Measurements from ENCODE around the gene KRCC1.
A peak's percentile ranks its signal among the peaks of the same experiment; 100 is the strongest.
"Not testable (repeated sequence)": the region's sequence is repeated elsewhere in the genome, so short reads cannot be mapped to it uniquely, and the experiment has no call there.

KRCC1 gene

GRCh38 chr2:88019985-88020384, 35.6 kb downstream of the KRCC1 start:
- H3K79me1 ChIP-seq (ENCODE audit: low read length): no peaks in the 10 kb centered on the region
- no peak overlapping the region for H3K23ac ChIP-seq (ENCODE audit: low read length)
- no peaks in the 10 kb centered on the region for H3K79me2 ChIP-seq (ENCODE audit: control insufficient read depth, insufficient read depth, low read length)
- no CpG with 5 or more reads among the region's 3 CpGs for WGBS (ENCODE audit: extremely low coverage, insufficient coverage, low lambda C conversion rate)
- no peak for DNase-seq
- no peak overlapping the region for H3K9ac ChIP-seq (ENCODE audit: low read length)
- no peak overlapping the region for H2BK120ac ChIP-seq (ENCODE audit: low read depth, low read length)
- H3K36me3 ChIP-seq (ENCODE audit: control insufficient read depth, insufficient read depth, low read length): no peaks in the 10 kb centered on the region
- no peak overlapping the region for H3K4me2 ChIP-seq (ENCODE audit: low read length)
- H4K8ac ChIP-seq (ENCODE audit: low read depth, low read length): no peak overlapping the region
- H3K4ac ChIP-seq (ENCODE audit: low read depth, low read length): no peak overlapping the region
- H3K4me3 ChIP-seq (ENCODE audit: low read length): no peak overlapping the region
- no peak overlapping the region for H2BK15ac ChIP-seq (replicated peaks; ENCODE audit: low read depth)
- no peak overlapping the region for H2BK5ac ChIP-seq (ENCODE audit: low read length)
- peaks cover 2% of the 10 kb centered on the region for H3K4me1 ChIP-seq (ENCODE audit: control insufficient read depth, low read depth, low read length)
- no peak overlapping the region for H3K18ac ChIP-seq (ENCODE audit: low read length)
- H3K56ac ChIP-seq (ENCODE audit: low read length): no peak overlapping the region
- no peak overlapping the region for H2AK5ac ChIP-seq (ENCODE audit: low read length)
- H3K27me3 ChIP-seq (ENCODE audit: insufficient read depth, low read length, poor library complexity): no peaks in the 10 kb centered on the region
- H3K27ac ChIP-seq (ENCODE audit: low read depth, low read length): no peak overlapping the region
- no peak overlapping the region for H4K5ac ChIP-seq (ENCODE audit: low read length)

DNA sequence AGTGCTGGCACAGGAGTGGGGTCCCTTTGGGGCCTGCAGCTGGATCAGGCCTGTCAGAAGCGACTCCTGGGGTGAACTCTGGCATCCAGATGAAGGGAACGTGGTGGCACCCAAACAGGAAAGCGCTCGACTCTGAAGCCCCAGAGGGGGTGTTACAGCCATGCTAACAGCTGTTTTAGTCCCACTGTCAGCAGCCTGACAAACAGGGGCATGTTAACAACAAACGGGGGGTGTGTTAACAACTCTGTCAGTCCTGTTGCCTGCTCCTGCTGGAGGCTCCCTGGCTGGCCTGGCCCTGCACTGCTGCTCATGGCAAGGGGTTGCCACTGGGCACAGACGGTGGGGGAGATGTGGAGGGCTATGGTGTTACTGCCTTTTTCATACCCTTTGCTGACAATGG, 36.7 kb downstream of the KRCC1 start:
- no peak overlapping the region for H3K18ac ChIP-seq (ENCODE audit: low read length)
- no peaks in the 10 kb centered on the region for H3K27me3 ChIP-seq (ENCODE audit: insufficient read depth, low read length, poor library complexity)
- H4K5ac ChIP-seq (ENCODE audit: low read length): no peak overlapping the region
- no peaks in the 10 kb centered on the region for H3K36me3 ChIP-seq (ENCODE audit: control insufficient read depth, insufficient read depth, low read length)
- H3K79me2 ChIP-seq (ENCODE audit: control insufficient read depth, insufficient read depth, low read length): no peaks in the 10 kb centered on the region
- no peak overlapping the region for H2BK15ac ChIP-seq (replicated peaks; ENCODE audit: low read depth)
- H3K4me3 ChIP-seq (ENCODE audit: low read length): no peak overlapping the region
- H3K27ac ChIP-seq (ENCODE audit: low read depth, low read length): no peak overlapping the region
- H3K79me1 ChIP-seq (ENCODE audit: low read length): no peaks in the 10 kb centered on the region
- no peak overlapping the region for H2BK120ac ChIP-seq (ENCODE audit: low read depth, low read length)
- H2AK5ac ChIP-seq (ENCODE audit: low read length): no peak overlapping the region
- WGBS (ENCODE audit: extremely low coverage, insufficient coverage, low lambda C conversion rate): no CpG with 5 or more reads among the region's 6 CpGs
- no peak overlapping the region for H3K23ac ChIP-seq (ENCODE audit: low read length)
- DNase-seq: no peak
- H3K4me1 ChIP-seq (ENCODE audit: control insufficient read depth, low read depth, low read length): peaks cover 2% of the 10 kb centered on the region
- H4K8ac ChIP-seq (ENCODE audit: low read depth, low read length): no peak overlapping the region
- no peak overlapping the region for H3K9ac ChIP-seq (ENCODE audit: low read length)
- H2BK5ac ChIP-seq (ENCODE audit: low read length): no peak overlapping the region
- no peak overlapping the region for H3K56ac ChIP-seq (ENCODE audit: low read length)
- no peak overlapping the region for H3K4ac ChIP-seq (ENCODE audit: low read depth, low read length)
- no peak overlapping the region for H3K4me2 ChIP-seq (ENCODE audit: low read length)

GRCh38 chr2:88018077-88018805, 37.3 kb downstream of the KRCC1 start:
- not testable (repeated sequence) for H4K8ac ChIP-seq (ENCODE audit: low read depth, low read length); H2AK5ac ChIP-seq (ENCODE audit: low read length); H3K23ac ChIP-seq (ENCODE audit: low read length); H3K4me3 ChIP-seq (ENCODE audit: low read length); H2BK5ac ChIP-seq (ENCODE audit: low read length); H3K18ac ChIP-seq (ENCODE audit: low read length); H3K56ac ChIP-seq (ENCODE audit: low read length); H3K79me2 ChIP-seq (ENCODE audit: control insufficient read depth, insufficient read depth, low read length); H3K27ac ChIP-seq (ENCODE audit: low read depth, low read length); H3K4me1 ChIP-seq (ENCODE audit: control insufficient read depth, low read depth, low read length); H2BK15ac ChIP-seq (replicated peaks; ENCODE audit: low read depth); H3K4ac ChIP-seq (ENCODE audit: low read depth, low read length); H2BK120ac ChIP-seq (ENCODE audit: low read depth, low read length); H3K27me3 ChIP-seq (ENCODE audit: insufficient read depth, low read length, poor library complexity); H3K9ac ChIP-seq (ENCODE audit: low read length); H3K36me3 ChIP-seq (ENCODE audit: control insufficient read depth, insufficient read depth, low read length); H3K4me2 ChIP-seq (ENCODE audit: low read length); H3K79me1 ChIP-seq (ENCODE audit: low read length); H4K5ac ChIP-seq (ENCODE audit: low read length)
- DNase-seq: peak; percentile 33
- no CpG with 5 or more reads among the region's 11 CpGs for WGBS (ENCODE audit: extremely low coverage, insufficient coverage, low lambda C conversion rate)

DNA sequence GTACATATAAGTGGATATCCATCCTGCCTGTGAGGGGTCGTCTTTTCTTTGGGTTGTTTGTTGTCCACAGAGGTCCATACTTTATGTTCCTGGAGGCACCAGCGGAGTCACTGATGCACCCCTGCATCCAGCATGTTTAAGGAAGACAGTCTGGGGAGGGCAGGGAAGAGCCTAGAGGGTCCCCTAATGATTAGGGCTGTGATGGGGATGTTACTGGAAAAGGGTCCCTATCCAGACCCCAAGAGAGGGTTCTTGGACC, 37.9 kb downstream of the KRCC1 start:
- not testable (repeated sequence) for H2BK15ac ChIP-seq (replicated peaks; ENCODE audit: low read depth); H3K36me3 ChIP-seq (ENCODE audit: control insufficient read depth, insufficient read depth, low read length); H3K27me3 ChIP-seq (ENCODE audit: insufficient read depth, low read length, poor library complexity); H2BK120ac ChIP-seq (ENCODE audit: low read depth, low read length); H2AK5ac ChIP-seq (ENCODE audit: low read length); H3K4ac ChIP-seq (ENCODE audit: low read depth, low read length); H4K5ac ChIP-seq (ENCODE audit: low read length); H4K8ac ChIP-seq (ENCODE audit: low read depth, low read length); H3K4me3 ChIP-seq (ENCODE audit: low read length); H3K27ac ChIP-seq (ENCODE audit: low read depth, low read length); H3K4me2 ChIP-seq (ENCODE audit: low read length); H3K4me1 ChIP-seq (ENCODE audit: control insufficient read depth, low read depth, low read length); H3K23ac ChIP-seq (ENCODE audit: low read length); H3K79me1 ChIP-seq (ENCODE audit: low read length); H3K79me2 ChIP-seq (ENCODE audit: control insufficient read depth, insufficient read depth, low read length); H2BK5ac ChIP-seq (ENCODE audit: low read length); DNase-seq
- peak overlapping the region; percentile 65 for H3K9ac ChIP-seq (ENCODE audit: low read length)
- H3K18ac ChIP-seq (ENCODE audit: low read length): peak overlapping the region; percentile 53
- peak overlapping the region; percentile 52 for H3K56ac ChIP-seq (ENCODE audit: low read length)
- WGBS (ENCODE audit: extremely low coverage, insufficient coverage, low lambda C conversion rate): no CpG with 5 or more reads among the region's 2 CpGs

DNA sequence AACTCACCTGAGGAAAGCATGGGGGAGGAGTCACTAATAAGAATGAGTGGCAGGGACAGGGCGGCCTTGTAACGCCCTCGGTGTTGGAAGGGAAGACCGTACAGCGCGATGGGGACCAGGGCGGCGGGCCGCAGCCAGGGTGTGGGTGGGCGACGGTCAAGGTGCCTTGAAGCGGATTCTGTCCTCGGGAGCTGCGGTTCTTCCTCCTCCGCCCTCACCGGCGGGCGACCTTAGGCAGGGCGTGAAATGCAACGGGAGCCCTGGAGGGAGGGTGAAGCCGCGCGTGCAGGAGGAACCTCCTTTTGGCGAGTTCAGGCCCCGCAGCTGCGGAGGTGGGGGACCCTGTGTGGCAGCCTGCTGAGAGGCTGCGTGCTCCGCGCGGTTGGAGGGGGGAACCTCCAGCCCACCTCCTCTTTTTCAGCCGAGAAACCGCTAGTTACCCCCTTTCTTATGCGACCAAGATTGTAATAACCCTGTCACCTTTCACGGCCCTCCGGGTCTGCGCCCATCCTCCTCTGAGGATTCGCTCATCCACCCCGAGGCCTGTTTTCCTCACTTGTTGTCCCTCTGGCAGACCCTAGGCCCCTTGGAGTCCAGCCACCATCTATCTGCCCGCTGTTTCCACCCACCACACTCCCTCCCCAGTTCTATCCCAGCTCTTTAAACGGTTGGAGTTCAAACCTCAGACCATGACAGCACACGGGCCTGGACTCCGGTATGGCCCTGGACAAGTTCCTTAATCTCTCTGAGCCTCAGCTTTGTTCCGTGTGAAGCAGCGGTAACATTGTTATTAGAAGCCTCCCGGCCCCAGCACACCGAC, 38.4 kb downstream of the KRCC1 start:
- Histone ChIP-seq H2BK120ac (ENCODE audit: low read depth, low read length) (no peak overlapping the region), H3K36me3 (ENCODE audit: control insufficient read depth, insufficient read depth, low read length) (no peaks in the 10 kb centered on the region), H3K9ac (ENCODE audit: low read length) (peak overlapping the region; percentile 65), H3K4me3 (ENCODE audit: low read length) (peak overlapping the region; percentile 43), H3K79me1 (ENCODE audit: low read length) (no peaks in the 10 kb centered on the region), H3K23ac (ENCODE audit: low read length) (peak overlapping the region; percentile 80), H2BK15ac (replicated peaks; ENCODE audit: low read depth) (no peak overlapping the region), H3K56ac (ENCODE audit: low read length) (peak overlapping the region; percentile 85), H2AK5ac (ENCODE audit: low read length) (no peak overlapping the region), H3K18ac (ENCODE audit: low read length) (peak overlapping the region; percentile 91), H3K4ac (ENCODE audit: low read depth, low read length) (no peak overlapping the region), H4K5ac (ENCODE audit: low read length) (no peak overlapping the region), H2BK5ac (ENCODE audit: low read length) (peak overlapping the region; percentile 99), H3K4me2 (ENCODE audit: low read length) (peak overlapping the region; percentile 26), H3K27me3 (ENCODE audit: insufficient read depth, low read length, poor library complexity) (no peaks in the 10 kb centered on the region), H3K4me1 (ENCODE audit: control insufficient read depth, low read depth, low read length) (peaks cover 2% of the 10 kb centered on the region), H3K27ac (ENCODE audit: low read depth, low read length) (peak overlapping the region; percentile 38), H4K8ac (ENCODE audit: low read depth, low read length) (no peak overlapping the region), H3K79me2 (ENCODE audit: control insufficient read depth, insufficient read depth, low read length) (no peaks in the 10 kb centered on the region)
- DNase-seq: peak; percentile 88
- WGBS (ENCODE audit: extremely low coverage, insufficient coverage, low lambda C conversion rate): no CpG with 5 or more reads among the region's 46 CpGs

Measured in mesendoderm (in vitro differentiated cells).